ENCODE data around the gene TRAPPC3L. TPM values are rescaled to one million over a fixed set of nuclear protein-coding genes. Genes with fewer than 3 reads are reported as not detected.

TRAPPC3L gene
- total and polyA plus RNA-seq, 2 of the 13 experiments (the other 11 are each of a cell fraction or from before 2014, with no cell fraction given): not detected

- Histone ChIP-seq H3K4me2 (ENCODE audit: low read depth, low read length) (no peak overlapping the region), H3K27me3 (ENCODE audit: control insufficient read depth in 1 of 2, insufficient read depth in 2 of 2, low read length in 2 of 2) (no peaks in the 10 kb centered on the region), H3K4me1 (ENCODE audit: insufficient read depth, low read length) (no peaks in the 10 kb centered on the region), H3K9ac (ENCODE audit: insufficient read depth, low read depth, low read length) (no peak overlapping the region), H3K9me3 (ENCODE audit: low read length) (no peaks in the 10 kb centered on the region), H3K36me3 (replicated peaks in 1 of 2; ENCODE audit: control insufficient read depth in 1 of 2, insufficient read depth in 2 of 2, low read length in 2 of 2) (no peaks in the 10 kb centered on the region), H3K27ac (ENCODE audit: extremely low read length, insufficient read depth, low read length) (no peak overlapping the region), H3K4me3 (replicated peaks in 1 of 3; ENCODE audit: insufficient read depth in 1 of 3, low read depth in 2 of 3, low read length in 3 of 3) (no peak overlapping the region), H4K20me1 (ENCODE audit: insufficient read depth, low read length) (no peaks in the 10 kb centered on the region), H3K79me2 (ENCODE audit: insufficient read depth, low read length) (no peaks in the 10 kb centered on the region), H2AFZ (ENCODE audit: low read length) (no peak overlapping the region)
- ChIA-PET POLR2A (no interaction called here), CTCF (ENCODE audit: low intra/inter-chr PET ratio, low total read pairs) (no interaction called here)
- DNase-seq (ENCODE audit: low spot score) (no peak), ATAC-seq (no peak), FAIRE-seq (no peak)
- TF ChIP-seq NFYC (CRISPR knock-in tag; IDR thresholded peaks at IDR 0.05): no peak
- no peak for TF ChIP-seq RXRA (CRISPR knock-in tag; IDR thresholded peaks at IDR 0.05)
- no peak for TF ChIP-seq RAD21 (CRISPR knock-in tag; IDR thresholded peaks at IDR 0.05)
- TF ChIP-seq ZFP36L1 (CRISPR knock-in tag; IDR thresholded peaks at IDR 0.05): no peak
- TF ChIP-seq CBX2 (IDR thresholded peaks at IDR 0.05; ENCODE audit: low read depth, low read length): no peak
- no peak for TF ChIP-seq CBX2 (CRISPR knock-in tag; IDR thresholded peaks at IDR 0.05; ENCODE audit: low read depth)
- no peak for TF ChIP-seq PBX2 (CRISPR knock-in tag; IDR thresholded peaks at IDR 0.05)
- TF ChIP-seq MXD4 (CRISPR knock-in tag; IDR thresholded peaks at IDR 0.05): no peak
- no peak for TF ChIP-seq ZNF503 (CRISPR knock-in tag; IDR thresholded peaks at IDR 0.05)
- no peak for TF ChIP-seq NR1H2 (CRISPR knock-in tag; IDR thresholded peaks at IDR 0.05; ENCODE audit: borderline replicate concordance, low read depth)
- no peak for TF ChIP-seq MTA1 (CRISPR knock-in tag; IDR thresholded peaks at IDR 0.05; ENCODE audit: borderline replicate concordance)
- TF ChIP-seq SP140L (CRISPR knock-in tag; IDR thresholded peaks at IDR 0.05; ENCODE audit: borderline replicate concordance): no peak
- no peak for TF ChIP-seq E2F2 (CRISPR knock-in tag; IDR thresholded peaks at IDR 0.05; ENCODE audit: borderline replicate concordance)
- TF ChIP-seq YY1 (IDR thresholded peaks at IDR 0.05; ENCODE audit: insufficient read depth, insufficient replicate concordance, low read depth, low read length): no peak
- TF ChIP-seq ZFP41 (CRISPR knock-in tag; IDR thresholded peaks at IDR 0.05; ENCODE audit: borderline replicate concordance): no peak
- in situ Hi-C loops (cut with HindIII; ENCODE audit: extremely low pct_ligation_motif_present, low pct_unique_long_range_greater_than_20kb): no loop called here
- intact Hi-C loops (cut with micrococcal nuclease; ENCODE audit: unreplicated experiment): no loop called here
- no TSS peak for BruUV-seq (replicated peaks)
- 52% methylated on average over 4 of the region's 4 CpGs for WGBS (ENCODE audit: low lambda C conversion rate)
Observed at GRCh38 chr6:116518621-116519368, 26.7 kb downstream of the TRAPPC3L start.

Measured in HepG2 (cell line).